Measurements from ENCODE around the gene OR51V1.

DNA sequence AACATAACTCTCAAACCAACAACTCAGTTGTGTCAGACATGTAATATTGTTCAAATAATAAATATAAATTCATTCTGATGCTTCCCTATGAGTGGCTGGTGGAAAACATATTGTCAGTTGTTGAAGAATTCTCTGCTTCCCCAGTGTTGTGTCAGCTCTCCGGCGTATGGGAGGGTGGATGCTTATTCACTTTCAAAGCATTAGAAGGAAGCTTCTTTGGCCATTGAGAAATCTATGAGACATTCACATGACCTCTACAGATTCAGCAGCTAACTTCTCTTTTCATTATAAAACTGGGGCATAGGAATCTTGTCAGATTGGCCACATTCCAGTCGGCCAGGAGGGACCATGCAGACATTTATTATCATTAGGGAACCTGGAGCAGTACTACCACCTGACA lies 2.9 kb downstream of the OR51V1 start:
- TF ChIP-seq, protein P1, sequence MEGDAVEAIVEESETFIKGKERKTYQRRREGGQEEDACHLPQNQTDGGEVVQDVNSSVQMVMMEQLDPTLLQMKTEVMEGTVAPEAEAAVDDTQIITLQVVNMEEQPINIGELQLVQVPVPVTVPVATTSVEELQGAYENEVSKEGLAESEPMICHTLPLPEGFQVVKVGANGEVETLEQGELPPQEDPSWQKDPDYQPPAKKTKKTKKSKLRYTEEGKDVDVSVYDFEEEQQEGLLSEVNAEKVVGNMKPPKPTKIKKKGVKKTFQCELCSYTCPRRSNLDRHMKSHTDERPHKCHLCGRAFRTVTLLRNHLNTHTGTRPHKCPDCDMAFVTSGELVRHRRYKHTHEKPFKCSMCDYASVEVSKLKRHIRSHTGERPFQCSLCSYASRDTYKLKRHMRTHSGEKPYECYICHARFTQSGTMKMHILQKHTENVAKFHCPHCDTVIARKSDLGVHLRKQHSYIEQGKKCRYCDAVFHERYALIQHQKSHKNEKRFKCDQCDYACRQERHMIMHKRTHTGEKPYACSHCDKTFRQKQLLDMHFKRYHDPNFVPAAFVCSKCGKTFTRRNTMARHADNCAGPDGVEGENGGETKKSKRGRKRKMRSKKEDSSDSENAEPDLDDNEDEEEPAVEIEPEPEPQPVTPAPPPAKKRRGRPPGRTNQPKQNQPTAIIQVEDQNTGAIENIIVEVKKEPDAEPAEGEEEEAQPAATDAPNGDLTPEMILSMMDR (IDR thresholded peaks at IDR 0.05), result no peak
- no peak for TF ChIP-seq EZH2 (IDR thresholded peaks at IDR 0.05)
- TF ChIP-seq EZH2phosphoT487 (IDR thresholded peaks at IDR 0.05), result no peak
